B cell (primary cell): ENCODE results near the gene NCBP1. TPM values are rescaled to one million over a fixed set of nuclear protein-coding genes. Genes with fewer than 3 reads are reported as not detected.

ENCODE experiments used
- ATAC-seq: fragments of 200-7000 bp; cut with Tn5 transposase; one replicate; pipeline ENCODE4 v1.10.0; 2021; ENCODE audit warnings: low read depth, mild to moderate bottlenecking, moderate number of reproducible peaks, moderate library complexity
- CTCF ChIA-PET: fragments of 350-600 bp; sonication (Branson Sonifier 250); formaldehyde crosslinking; loops from one replicate; lab custom pipeline; 2021; ENCODE audit warnings: antibody characterized with exemption, inconsistent platforms; lab: Charles Lee
- POLR2A ChIA-PET: fragments of 350-600 bp; sonication (Branson Sonifier 250); formaldehyde crosslinking; loops from one replicate; lab custom pipeline; 2021; ENCODE audit warnings: antibody characterized with exemption; lab: Charles Lee
- DNase-seq: peaks from one replicate; pipeline ENCODE4 v3.0.0; 2013
- H2AFZ ChIP-seq: 2 replicates; pipeline ENCODE4 v1.6.1; 2012; ENCODE audit warnings: mild to moderate bottlenecking, low read depth, low read length; ENCODE audit not compliant: insufficient read depth, poor library complexity, severe bottlenecking
- H3K27ac ChIP-seq, 2 donors: 1 replicate in 1 of 2; 2 replicates in 1 of 2; pipeline ENCODE4 v1.5.1; 2012 to 2013; ENCODE audit warnings: low read length in 2 of 2, mild to moderate bottlenecking in 2 of 2, moderate library complexity in 1 of 2
- H3K27me3 ChIP-seq, 4 experiments: fragments of 200-600 bp in 1 of 4; sonication (generic) in 1 of 4; replicated peaks in 1 of 4; 1 replicate in 2 of 4; 2 replicates in 2 of 4; pipeline versions ENCODE4 v1.6.1 to v1.7.0; 2013 to 2016; ENCODE audit warnings: low read length in 3 of 4, mild to moderate bottlenecking in 2 of 4, mixed read lengths in 1 of 4, moderate library complexity in 1 of 4; ENCODE audit not compliant: insufficient read depth in 4 of 4, control insufficient read depth in 3 of 4; ENCODE audit errors: control extremely low read depth in 1 of 4
- H3K36me3 ChIP-seq, 2 experiments: replicated peaks in 1 of 2; 1 replicate in 1 of 2; 2 replicates in 1 of 2; pipeline versions ENCODE4 v1.6.1 to v1.7.1; 2013; ENCODE audit warnings: low read length in 1 of 2; ENCODE audit not compliant: insufficient read depth in 2 of 2, control insufficient read depth in 1 of 2; ENCODE audit errors: control extremely low read depth in 1 of 2, extremely low read depth in 1 of 2
- H3K4me1 ChIP-seq, 2 donors: fragments of 200-600 bp in 1 of 2; sonication (generic) in 1 of 2; 1 replicate in 1 of 2; 2 replicates in 1 of 2; pipeline versions ENCODE4 v1.5.1 to v1.6.1; 2013 to 2017; ENCODE audit warnings: low read length in 2 of 2; ENCODE audit not compliant: control insufficient read depth in 2 of 2, insufficient read depth in 2 of 2
- H3K4me2 ChIP-seq: replicated peaks from 2 replicates; pipeline ENCODE3; 2012; ENCODE audit warnings: mild to moderate bottlenecking, low read depth, low read length; ENCODE audit not compliant: poor library complexity, severe bottlenecking
- H3K4me3 ChIP-seq, 5 experiments: fragments of 200-600 bp in 1 of 5; sonication (generic) in 1 of 5; 1 replicate in 3 of 5; 2 replicates in 2 of 5; pipeline versions ENCODE4 v1.5.1 to v1.7.0; 2011 to 2016; ENCODE audit warnings: low read length in 4 of 5, mild to moderate bottlenecking in 4 of 5, low read depth in 2 of 5, control low read depth in 1 of 5, moderate library complexity in 1 of 5; ENCODE audit not compliant: insufficient read depth in 1 of 5; ENCODE audit errors: control extremely low read depth in 1 of 5, extremely low read depth in 1 of 5
- H3K79me2 ChIP-seq: fragments of 200-600 bp; sonication (generic); one replicate; pipeline ENCODE4 v1.6.0; 2016; ENCODE audit warnings: low read length; ENCODE audit not compliant: control insufficient read depth, insufficient read depth
- H3K9ac ChIP-seq: fragments of 200-600 bp; sonication (generic); 2 replicates; pipeline ENCODE4 v1.6.1; 2017; ENCODE audit warnings: mild to moderate bottlenecking, low read length, moderate library complexity
- H3K9me3 ChIP-seq, 3 donors: one replicate each; pipeline versions ENCODE4 v1.6.1 to v1.7.1; 2013; ENCODE audit warnings: low read length in 2 of 3; ENCODE audit not compliant: control insufficient read depth in 2 of 3, insufficient read depth in 1 of 3; ENCODE audit errors: control extremely low read depth in 1 of 3
- H4K20me1 ChIP-seq: 2 replicates; pipeline ENCODE4 v1.6.0; 2012; ENCODE audit warnings: mild to moderate bottlenecking, low read length; ENCODE audit not compliant: insufficient read depth, control insufficient read depth, poor library complexity, severe bottlenecking
- H3K27ac Mint-ChIP-seq: one replicate; pipeline ENCODE4 v1.8.0; 2021; ENCODE audit warnings: mixed read lengths
- H3K27me3 Mint-ChIP-seq: one replicate; pipeline ENCODE4 v1.8.0; 2021; ENCODE audit warnings: mixed read lengths
- H3K4me1 Mint-ChIP-seq: one replicate; pipeline ENCODE4 v1.8.0; 2021; ENCODE audit warnings: mixed read lengths
- H3K4me3 Mint-ChIP-seq: one replicate; pipeline ENCODE4 v1.8.0; 2021; ENCODE audit warnings: mixed read lengths
- H3K9me3 Mint-ChIP-seq: one replicate; pipeline ENCODE4 v1.8.0; 2022; ENCODE audit warnings: mixed read lengths; ENCODE audit not compliant: insufficient read depth
- EZH2 ChIP-seq: IDR thresholded peaks from 2 replicates; pipeline ENCODE4 v1.6.1; 2012; ENCODE audit warnings: borderline replicate concordance, low read depth, mild to moderate bottlenecking, moderate library complexity, low read length; ENCODE audit not compliant: insufficient read depth, poor library complexity, severe bottlenecking
- WGBS: methylation state at CpG from one replicate; pipeline ENCODE4 v1.1.5; 2013; ENCODE audit warnings: missing lambda C conversion rate; ENCODE audit not compliant: insufficient coverage; 5-methylcytosine and 5-hydroxymethylcytosine counted together
- intact Hi-C: fragments of 100-400 bp; cut with micrococcal nuclease; formaldehyde crosslinking; loops from one replicate; pipeline ENCODE4 v1.10.0; 2022
- polyA plus RNA-seq: library from polyadenylated mRNA; depleted of rRNA; stranded (reverse); fragments of >200 nt; gene quantifications from 2 replicates; pipeline ENCODE4 v1.2.3, GENCODE V29; 2012
- total RNA-seq, 2 donors: library from RNA; stranded (reverse); fragments of 120-200 nt in 1 of 2; gene quantifications; 1 replicate in 1 of 2; 2 replicates in 1 of 2; pipeline versions ENCODE4 v1.2.3 to v1.2.4, GENCODE V29; 2013 to 2022
- TF ChIP-seq, protein P1 (sequence below): fragments of 200-600 bp; IDR thresholded peaks from one replicate; pipeline ENCODE4 v1.8.0; 2022; ENCODE audit warnings: antibody characterized with exemption, mild to moderate bottlenecking

Gene NCBP1
- total and polyA plus RNA-seq, 2 donors (not counting 1 experiment from before 2014, with no cell fraction given): 19.5 to 38.0 TPM

DNA sequence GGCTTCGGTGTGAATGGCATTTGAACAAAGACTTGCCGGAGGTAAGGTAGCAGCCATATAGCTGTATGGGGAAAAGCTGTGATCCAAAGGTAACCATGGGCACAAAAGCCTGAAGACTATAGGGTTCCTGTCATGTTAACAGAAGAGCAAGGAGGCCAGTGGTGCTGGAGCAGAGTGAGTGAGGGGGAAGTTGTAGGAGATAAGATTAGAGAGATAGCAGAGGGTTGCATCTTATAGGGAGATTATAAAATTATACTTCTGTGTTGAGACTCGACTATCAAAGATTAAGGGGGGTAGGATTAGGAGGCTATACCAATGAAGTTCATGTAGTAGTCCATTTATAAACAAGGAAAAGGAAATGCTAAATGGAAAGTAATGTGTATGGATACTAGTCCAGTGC, 3.3 kb downstream of the NCBP1 start:
- H3K27me3 Mint-ChIP-seq: no peaks in the 10 kb centered on the region
- H3K4me1 ChIP-seq: peaks cover 23 to 32% of the 10 kb centered on the region in 2 donors
- H3K4me1 Mint-ChIP-seq: peaks cover 57% of the 10 kb centered on the region
- WGBS: 96% methylated on average over 2 of the region's 3 CpGs
- H3K9me3 Mint-ChIP-seq: no peaks in the 10 kb centered on the region
- H4K20me1 ChIP-seq: peaks cover 37% of the 10 kb centered on the region
- TF ChIP-seq, protein P1, sequence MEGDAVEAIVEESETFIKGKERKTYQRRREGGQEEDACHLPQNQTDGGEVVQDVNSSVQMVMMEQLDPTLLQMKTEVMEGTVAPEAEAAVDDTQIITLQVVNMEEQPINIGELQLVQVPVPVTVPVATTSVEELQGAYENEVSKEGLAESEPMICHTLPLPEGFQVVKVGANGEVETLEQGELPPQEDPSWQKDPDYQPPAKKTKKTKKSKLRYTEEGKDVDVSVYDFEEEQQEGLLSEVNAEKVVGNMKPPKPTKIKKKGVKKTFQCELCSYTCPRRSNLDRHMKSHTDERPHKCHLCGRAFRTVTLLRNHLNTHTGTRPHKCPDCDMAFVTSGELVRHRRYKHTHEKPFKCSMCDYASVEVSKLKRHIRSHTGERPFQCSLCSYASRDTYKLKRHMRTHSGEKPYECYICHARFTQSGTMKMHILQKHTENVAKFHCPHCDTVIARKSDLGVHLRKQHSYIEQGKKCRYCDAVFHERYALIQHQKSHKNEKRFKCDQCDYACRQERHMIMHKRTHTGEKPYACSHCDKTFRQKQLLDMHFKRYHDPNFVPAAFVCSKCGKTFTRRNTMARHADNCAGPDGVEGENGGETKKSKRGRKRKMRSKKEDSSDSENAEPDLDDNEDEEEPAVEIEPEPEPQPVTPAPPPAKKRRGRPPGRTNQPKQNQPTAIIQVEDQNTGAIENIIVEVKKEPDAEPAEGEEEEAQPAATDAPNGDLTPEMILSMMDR: no peak
- DNase-seq: no peak
- H3K79me2 ChIP-seq: peaks cover 77% of the 10 kb centered on the region
- peaks cover 2 to 17% of the 10 kb centered on the region in 2 experiments for H3K36me3 ChIP-seq
- no peak overlapping the region for H3K4me3 ChIP-seq
- H3K27me3 ChIP-seq: no peaks in the 10 kb centered on the region
- no peak overlapping the region for H3K27ac ChIP-seq
- no peak for ATAC-seq
- no peak overlapping the region for H3K4me2 ChIP-seq
- POLR2A ChIA-PET: no interaction called here
- no peak overlapping the region for H3K27ac Mint-ChIP-seq
- H2AFZ ChIP-seq: no peak overlapping the region
- no peaks in the 10 kb centered on the region for H3K9me3 ChIP-seq
- CTCF ChIA-PET: interaction anchor here (1.4 kb wide), 1 partner anchor 25 kb away, joined by 3 read pairs; no protein-coding TSS in a partner anchor
- H3K9ac ChIP-seq: no peak overlapping the region
- H3K4me3 Mint-ChIP-seq: no peak overlapping the region
- intact Hi-C loops: loop anchor here (10.0 kb wide), 1 partner anchor 1072 kb away; no protein-coding TSS in a partner anchor

GRCh38 chr9:97638666-97639065, 5.0 kb downstream of the NCBP1 start:
- H4K20me1 ChIP-seq: peaks cover 37% of the 10 kb centered on the region
- H2AFZ ChIP-seq: no peak overlapping the region
- CTCF ChIA-PET: no interaction called here
- H3K4me3 ChIP-seq: no peak overlapping the region
- no peak overlapping the region for H3K4me2 ChIP-seq
- ATAC-seq (no peak), DNase-seq (no peak)
- H3K27ac Mint-ChIP-seq: no peak overlapping the region
- POLR2A ChIA-PET: no interaction called here
- peaks cover 5 to 28% of the 10 kb centered on the region in 2 experiments for H3K36me3 ChIP-seq
- intact Hi-C loops: loop anchor here (10.0 kb wide), 1 partner anchor 1074 kb away; no protein-coding TSS in a partner anchor
- H3K79me2 ChIP-seq: peaks cover 69% of the 10 kb centered on the region
- no peaks in the 10 kb centered on the region for H3K27me3 ChIP-seq
- H3K9me3 ChIP-seq: no peaks in the 10 kb centered on the region
- H3K9me3 Mint-ChIP-seq: no peaks in the 10 kb centered on the region
- peaks cover 15 to 24% of the 10 kb centered on the region in 2 donors for H3K4me1 ChIP-seq
- H3K4me3 Mint-ChIP-seq: no peak overlapping the region
- no peak overlapping the region for H3K9ac ChIP-seq
- 88% methylated on average over 2 of the region's 3 CpGs for WGBS
- H3K27ac ChIP-seq: no peak overlapping the region
- peaks cover 45% of the 10 kb centered on the region for H3K4me1 Mint-ChIP-seq
- no peaks in the 10 kb centered on the region for H3K27me3 Mint-ChIP-seq
- TF ChIP-seq, protein P1: no peak
- TF ChIP-seq EZH2: no peak
